ENCODE results near the gene PKN1.
A peak's percentile ranks its signal among the peaks of the same experiment; 100 is the strongest.

- no peak for TF ChIP-seq CTCF (IDR thresholded peaks at IDR 0.05)
- TF ChIP-seq GTF2I (CRISPR knock-in tag; conservative IDR thresholded peaks at IDR 0.05) = peak; percentile 61; the same call in 1 of the 2 replicates
- no peak for TF ChIP-seq ATF3 (CRISPR knock-in tag; conservative IDR thresholded peaks at IDR 0.05)
- TF ChIP-seq CDX4 (CRISPR knock-in tag; IDR thresholded peaks at IDR 0.05; ENCODE audit: borderline replicate concordance) = no peak
- no peak for TF ChIP-seq CBFB (CRISPR knock-in tag; IDR thresholded peaks at IDR 0.05; ENCODE audit: low read depth)
- TF ChIP-seq ZNF512 (CRISPR knock-in tag; IDR thresholded peaks at IDR 0.05; ENCODE audit: borderline replicate concordance) = no peak
- TF ChIP-seq E2F4 (CRISPR knock-in tag; IDR thresholded peaks at IDR 0.05; ENCODE audit: borderline replicate concordance, low read depth) = no peak
- TF ChIP-seq E2F1 (CRISPR knock-in tag; IDR thresholded peaks at IDR 0.05) = no peak
- TF ChIP-seq GABPB1 (CRISPR knock-in tag; IDR thresholded peaks at IDR 0.05) = no peak
- no peak for TF ChIP-seq SP1 (CRISPR knock-in tag; conservative IDR thresholded peaks at IDR 0.05)
- TF ChIP-seq ZNF425 (CRISPR knock-in tag; conservative IDR thresholded peaks at IDR 0.05) = no peak
These were observed 49.2 kb upstream of the PKN1 start for GRCh38 chr19:14383661-14384555.

Data from WTC11 (cell line).